K562 (cell line): ENCODE data around the gene ZNF488. TPM values are rescaled to one million over a fixed set of nuclear protein-coding genes. Genes with fewer than 3 reads are reported as not detected.

Source experiments
- ATAC-seq: fragments of 200-7000 bp; cut with Tn5 transposase; 3 replicates; pipeline ENCODE4 v1.9.1; 2020; ENCODE audit warnings: moderate library complexity
- BruUV-seq: library from RNA; stranded (reverse); fragments of 400-500 nt; replicated peaks from 2 replicates; lab custom pipeline; 2021; lab: Mats Ljungman, UMichigan
- CTCF ChIA-PET: fragments of 300-600 bp; formaldehyde crosslinking; extraction: SDS; loops from one replicate; lab custom pipeline; 2021; ENCODE audit warnings: low intra/inter-chr PET ratio; lab: Yijun Ruan, JAX
- POLR2A ChIA-PET: fragments of 300-600, 350-650 bp; sonication (Branson Sonifier 250); formaldehyde crosslinking; extraction: SDS; loops from one replicate; lab custom pipeline; 2021; ENCODE audit warnings: antibody characterized with exemption, inconsistent platforms; lab: Yijun Ruan, JAX
- DNase-seq, 4 experiments: peaks; one replicate each; pipeline versions ENCODE4 v3.0.0 to v3.0.0-alpha.2; 2011 to 2018; ENCODE audit warnings: low spot score in 3 of 4, mixed read lengths in 3 of 4; ENCODE audit errors: extremely low read depth in 1 of 4
- FAIRE-seq: peaks from 2 replicates; lab custom pipeline; 2011; peaks lifted over from hg19 to GRCh38; lab: Jason Lieb, UNC
- H2AFZ ChIP-seq: 2 replicates; pipeline ENCODE4 v1.6.0; 2011; ENCODE audit warnings: low read depth, low read length, control low read depth, inconsistent platforms
- H3K27ac ChIP-seq: fragments of 200-600 bp; 3 replicates; pipeline ENCODE4 v1.8.0; 2011; ENCODE audit warnings: low read depth, mild to moderate bottlenecking, control low read depth, inconsistent platforms, low read length, moderate library complexity, mixed read lengths; ENCODE audit errors: extremely low read depth
- H3K27me3 ChIP-seq, 2 experiments: fragments of 300-600 bp in 1 of 2; 2 replicates in 1 of 2; 3 replicates in 1 of 2; pipeline versions ENCODE4 v1.6.0 to v1.8.0; 2011; ENCODE audit warnings: inconsistent platforms in 2 of 2, low read length in 2 of 2, mild to moderate bottlenecking in 1 of 2, mixed read lengths in 1 of 2, moderate library complexity in 1 of 2; ENCODE audit not compliant: control insufficient read depth in 2 of 2, insufficient read depth in 2 of 2
- H3K36me3 ChIP-seq: fragments of 300-600 bp; 3 replicates; pipeline ENCODE4 v1.8.0; 2011; ENCODE audit warnings: mild to moderate bottlenecking, low read length, inconsistent platforms; ENCODE audit not compliant: control insufficient read depth, insufficient read depth
- H3K4me1 ChIP-seq, 2 experiments: fragments of 200-600 bp in 1 of 2; replicated peaks in 1 of 2; 2 replicates in 1 of 2; 3 replicates in 1 of 2; pipeline versions ENCODE4 v1.5.1 to v1.8.0; 2011; ENCODE audit warnings: inconsistent platforms in 2 of 2, low read length in 2 of 2, mild to moderate bottlenecking in 1 of 2, mixed read lengths in 1 of 2, moderate library complexity in 1 of 2; ENCODE audit not compliant: control insufficient read depth in 2 of 2, insufficient read depth in 2 of 2
- H3K4me2 ChIP-seq: 2 replicates; pipeline ENCODE4 v1.6.1; 2011; ENCODE audit warnings: low read length, control low read depth, inconsistent platforms, mixed read lengths; ENCODE audit not compliant: insufficient read depth
- H3K4me3 ChIP-seq: fragments of 200-600 bp; sonication (generic), shearing (Covaris generic); 2 replicates; pipeline ENCODE4 v1.5.1; 2016; ENCODE audit warnings: control low read depth, inconsistent platforms
- H3K79me2 ChIP-seq: fragments of 200-600 bp; 3 replicates; pipeline ENCODE4 v1.8.0; 2011; ENCODE audit warnings: low read length, inconsistent platforms; ENCODE audit not compliant: control insufficient read depth, insufficient read depth
- H3K9ac ChIP-seq, 2 experiments: 2 replicates each; pipeline versions ENCODE4 v1.6.0 to v1.6.1; 2011; ENCODE audit warnings: low read depth in 2 of 2, low read length in 2 of 2, control low read depth in 1 of 2, inconsistent platforms in 1 of 2, mild to moderate bottlenecking in 1 of 2, mixed read lengths in 1 of 2; ENCODE audit not compliant: insufficient read depth in 1 of 2
- H3K9me1 ChIP-seq: one replicate; pipeline ENCODE4 v1.6.0; 2011; ENCODE audit warnings: inconsistent platforms, mild to moderate bottlenecking, low read length, moderate library complexity; ENCODE audit not compliant: control insufficient read depth, insufficient read depth
- H3K9me3 ChIP-seq: replicated peaks from 2 replicates; pipeline ENCODE4 v1.5.1; 2011; ENCODE audit warnings: low read depth, low read length, inconsistent platforms; ENCODE audit not compliant: control insufficient read depth, insufficient read depth
- H4K20me1 ChIP-seq: replicated peaks from 2 replicates; pipeline ENCODE4 v1.6.1; 2011; ENCODE audit warnings: low read length, inconsistent platforms, mixed read lengths; ENCODE audit not compliant: control insufficient read depth, insufficient read depth
- DIDO1 ChIP-seq: fragments of 450-650 bp; IDR thresholded peaks from 2 replicates; pipeline ENCODE4 v1.6.1; 2016; ENCODE audit warnings: low read depth, missing biosample characterization, missing genetic modification characterization
- HIVEP1 ChIP-seq: fragments of 250-450 bp; sonication (Bioruptor Pico); IDR thresholded peaks from 2 replicates; pipeline ENCODE4 v1.4.0; 2020; ENCODE audit warnings: mild to moderate bottlenecking
- HMG20B ChIP-seq: fragments of 250-450 bp; sonication (Bioruptor Pico); IDR thresholded peaks from 2 replicates; pipeline ENCODE4 v1.5.0; 2021; ENCODE audit warnings: mild to moderate bottlenecking
- KLF10 ChIP-seq: fragments of 250-450 bp; sonication (Bioruptor Pico); IDR thresholded peaks from 2 replicates; pipeline ENCODE4 v1.6.1; 2021; ENCODE audit warnings: matching md5 sums
- MEF2D ChIP-seq: conservative IDR thresholded peaks from 2 replicates; pipeline ENCODE4 v1.6.1; 2016; ENCODE audit warnings: low read depth, missing genetic modification characterization, missing compliant biosample characterization
- NCOA6 ChIP-seq: fragments of 450-650 bp; IDR thresholded peaks from 2 replicates; pipeline ENCODE4 v1.6.1; 2017; ENCODE audit warnings: mild to moderate bottlenecking
- SAFB2 ChIP-seq: fragments of 200-400 bp; formaldehyde crosslinking; IDR thresholded peaks from 2 replicates; pipeline ENCODE4 v1.6.1; 2018; ENCODE audit warnings: borderline replicate concordance, low read length, low read depth, moderate library complexity; ENCODE audit not compliant: severe bottlenecking
- XRCC5 ChIP-seq: fragments of 200-400 bp; formaldehyde crosslinking; IDR thresholded peaks from 2 replicates; pipeline ENCODE4 v1.6.1; 2017; ENCODE audit warnings: low read depth, mild to moderate bottlenecking, low read length
- ZNF23 ChIP-seq: fragments of 250-450 bp; sonication (Bioruptor Pico); IDR thresholded peaks from 2 replicates; pipeline ENCODE4 v1.4.0; 2020; ENCODE audit warnings: mild to moderate bottlenecking
- ZNF354B ChIP-seq: fragments of 250-450 bp; sonication (Bioruptor Pico); IDR thresholded peaks from 2 replicates; pipeline ENCODE4 v1.4.0; 2020
- WGBS: fragments of 100-300 bp; shearing (Covaris generic); methylation state at CpG from one replicate; pipeline ENCODE4 v1.1.6; 2016; ENCODE audit warnings: low coverage, mixed read lengths; ENCODE audit not compliant: insufficient coverage; ENCODE audit errors: missing lambda C conversion rate; 5-methylcytosine and 5-hydroxymethylcytosine counted together
- in situ Hi-C: fragments of 300-500 bp; cut with MboI; formaldehyde crosslinking; loops from 4 replicates; pipeline ENCODE4 v1.15.0; 2018; ENCODE audit warnings: inconsistent platforms, mixed read lengths
- intact Hi-C: fragments of 100-400 bp; cut with micrococcal nuclease; formaldehyde crosslinking; loops from 2 replicates; pipeline ENCODE4 v1.14.2; 2022
- polyA plus RNA-seq, 8 experiments: library from polyadenylated mRNA; depleted of rRNA in 4 of 8; stranded (reverse) in 5 of 8; unstranded in 3 of 8; fragments of >200 nt; fragmentation: Nextera tagmentation in 2 of 8; fragmentation: Illumina TruSeq in 1 of 8; extraction: Ambion mirVana in 2 of 8; extraction: Trizol in 1 of 8; gene quantifications; 2 replicates each; pipeline versions ENCODE4 v1.2.1 to v1.2.3, GENCODE V29; 2011 to 2014; ENCODE audit warnings: inconsistent platforms in 1 of 8, missing spikeins in 1 of 8
- total RNA-seq, 7 experiments: library from RNA; depleted of rRNA in 6 of 7; stranded (reverse); fragments of >200 nt in 6 of 7; fragmentation: Illumina TruSeq in 2 of 7; extraction: Trizol in 2 of 7; gene quantifications; 2 replicates each; pipeline versions ENCODE4 v1.2.1 to v1.2.3, GENCODE V29; 2011 to 2021; ENCODE audit warnings: low replicate concordance in 1 of 7
- TF ChIP-seq, protein P1 (sequence below): sonication (generic); formaldehyde crosslinking; IDR thresholded peaks from 2 replicates; pipeline ENCODE4 v1.8.0; 2022; ENCODE audit warnings: mild to moderate bottlenecking, missing genetic modification reagents
- TF ChIP-seq, protein P2 (sequence below): IDR thresholded peaks from 2 replicates; pipeline ENCODE4 v1.6.1; 2016; ENCODE audit warnings: missing genetic modification characterization, missing compliant biosample characterization

ZNF488 gene
- total and polyA plus RNA-seq, 9 of the 15 experiments (the other 6 are each of a cell fraction or from before 2014, with no cell fraction given): 0.03 to 0.09 (median 0.05) TPM; not detected in 3

DNA sequence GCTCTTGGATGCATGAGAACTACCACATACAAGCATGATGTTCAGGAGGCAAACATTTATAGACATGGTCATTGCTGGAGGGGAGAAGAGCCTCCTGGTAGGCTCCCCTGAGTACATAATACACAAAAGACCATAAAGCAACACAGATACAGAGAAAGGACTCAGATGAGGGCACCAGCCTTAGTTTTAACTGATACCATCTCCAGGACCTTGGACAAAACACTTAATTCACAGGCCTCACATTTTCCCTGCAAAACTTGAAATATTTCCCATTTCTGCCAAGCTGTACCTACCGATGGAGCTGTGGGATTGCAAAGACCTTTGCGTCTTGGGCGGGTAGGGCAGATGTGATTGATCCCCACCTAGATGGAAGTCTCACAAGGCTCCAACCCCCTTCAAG is 16.7 kb upstream of the ZNF488 start:
- Histone ChIP-seq H2AFZ (no peak overlapping the region), H3K36me3 (no peaks in the 10 kb centered on the region), H3K4me3 (no peak overlapping the region), H3K9ac (no peak overlapping the region), H4K20me1 (no peaks in the 10 kb centered on the region), H3K4me2 (no peak overlapping the region), H3K9me1 (no peaks in the 10 kb centered on the region), H3K4me1 (peaks cover 0 to 7% of the 10 kb centered on the region in 2 experiments; a peak in 2 of 5 replicates), H3K9me3 (no peaks in the 10 kb centered on the region), H3K79me2 (no peaks in the 10 kb centered on the region), H3K27me3 (peaks cover 9 to 29% of the 10 kb centered on the region in 2 experiments; a peak in 3 of 5 replicates), H3K27ac (no peak overlapping the region)
- intact Hi-C loops (no loop called here), in situ Hi-C loops (no loop called here)
- WGBS: 0% methylated on average over 3 of the region's 3 CpGs
- DNase-seq (no peak), ATAC-seq (no peak), FAIRE-seq (no peak)
- CTCF ChIA-PET: no interaction called here
- BruUV-seq: no TSS peak
- POLR2A ChIA-PET: no interaction called here
- TF ChIP-seq DIDO1: no peak
- no peak for TF ChIP-seq KLF10
- no peak for TF ChIP-seq NCOA6
- TF ChIP-seq SAFB2: no peak

DNA sequence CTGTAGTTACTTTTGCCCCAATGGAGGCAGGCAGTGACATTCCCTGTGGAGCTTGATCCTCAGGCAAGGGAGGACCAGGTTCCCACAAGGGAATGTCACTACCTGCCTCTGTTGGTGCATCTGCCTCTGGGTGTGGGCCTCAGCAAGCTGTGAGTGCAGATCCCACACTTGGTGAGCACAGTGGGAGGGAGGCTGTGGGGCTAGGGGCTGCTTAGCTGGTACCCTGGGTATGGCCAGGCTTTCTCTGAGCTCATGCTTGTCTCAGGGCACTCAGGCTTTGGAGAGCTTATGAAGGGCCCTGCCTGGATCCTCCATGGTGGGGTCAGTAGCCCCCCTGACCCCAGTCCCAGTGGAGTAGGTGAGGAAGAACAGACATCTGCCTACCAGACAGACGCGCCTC is 16.2 kb upstream of the ZNF488 start:
- no peak for DNase-seq
- Histone ChIP-seq H2AFZ (no peak overlapping the region), H3K9me1 (no peaks in the 10 kb centered on the region), H3K27me3 (peaks cover 9 to 29% of the 10 kb centered on the region in 2 experiments; a peak in 3 of 5 replicates), H3K9me3 (no peaks in the 10 kb centered on the region), H3K79me2 (no peaks in the 10 kb centered on the region), H3K4me3 (no peak overlapping the region), H4K20me1 (no peaks in the 10 kb centered on the region), H3K27ac (no peak overlapping the region), H3K36me3 (no peaks in the 10 kb centered on the region), H3K4me1 (peaks cover 0 to 5% of the 10 kb centered on the region in 2 experiments; a peak in 2 of 5 replicates), H3K9ac (no peak overlapping the region), H3K4me2 (no peak overlapping the region)
- ChIA-PET CTCF (no interaction called here), POLR2A (no interaction called here)
- intact Hi-C loops (no loop called here), in situ Hi-C loops (no loop called here)
- ATAC-seq: no peak
- no TSS peak for BruUV-seq
- 0% methylated on average over 2 of the region's 2 CpGs for WGBS
- no peak for FAIRE-seq
- TF ChIP-seq HMG20B (CRISPR knock-in tag): no peak
- no peak for TF ChIP-seq ZNF23
- no peak for TF ChIP-seq ZNF354B (CRISPR knock-in tag)
- TF ChIP-seq, protein P1, sequence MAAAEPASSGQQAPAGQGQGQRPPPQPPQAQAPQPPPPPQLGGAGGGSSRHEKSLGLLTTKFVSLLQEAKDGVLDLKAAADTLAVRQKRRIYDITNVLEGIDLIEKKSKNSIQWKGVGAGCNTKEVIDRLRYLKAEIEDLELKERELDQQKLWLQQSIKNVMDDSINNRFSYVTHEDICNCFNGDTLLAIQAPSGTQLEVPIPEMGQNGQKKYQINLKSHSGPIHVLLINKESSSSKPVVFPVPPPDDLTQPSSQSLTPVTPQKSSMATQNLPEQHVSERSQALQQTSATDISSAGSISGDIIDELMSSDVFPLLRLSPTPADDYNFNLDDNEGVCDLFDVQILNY (CRISPR knock-in tag): no peak
- TF ChIP-seq KLF10: no peak
- TF ChIP-seq HIVEP1 (CRISPR knock-in tag): no peak
- TF ChIP-seq, protein P2, sequence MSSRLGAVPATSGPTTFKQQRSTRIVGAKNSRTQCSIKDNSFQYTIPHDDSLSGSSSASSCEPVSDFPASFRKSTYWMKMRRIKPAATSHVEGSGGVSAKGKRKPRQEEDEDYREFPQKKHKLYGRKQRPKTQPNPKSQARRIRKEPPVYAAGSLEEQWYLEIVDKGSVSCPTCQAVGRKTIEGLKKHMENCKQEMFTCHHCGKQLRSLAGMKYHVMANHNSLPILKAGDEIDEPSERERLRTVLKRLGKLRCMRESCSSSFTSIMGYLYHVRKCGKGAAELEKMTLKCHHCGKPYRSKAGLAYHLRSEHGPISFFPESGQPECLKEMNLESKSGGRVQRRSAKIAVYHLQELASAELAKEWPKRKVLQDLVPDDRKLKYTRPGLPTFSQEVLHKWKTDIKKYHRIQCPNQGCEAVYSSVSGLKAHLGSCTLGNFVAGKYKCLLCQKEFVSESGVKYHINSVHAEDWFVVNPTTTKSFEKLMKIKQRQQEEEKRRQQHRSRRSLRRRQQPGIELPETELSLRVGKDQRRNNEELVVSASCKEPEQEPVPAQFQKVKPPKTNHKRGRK (tag): no peak
- no peak for TF ChIP-seq XRCC5
- no peak for TF ChIP-seq MEF2D (tag)
